HepG2 (cell line): ENCODE results near the gene ZBTB17. TPM values are rescaled to one million over a fixed set of nuclear protein-coding genes. Genes with fewer than 3 reads are reported as not detected.
A peak's percentile ranks its signal among the peaks of the same experiment; 100 is the strongest.

ENCODE experiments used
- CHD4 ChIP-seq: fragments of 200-600 bp; sonication (generic); IDR thresholded peaks from 2 replicates; pipeline ENCODE4 v1.7.0; 2017; ENCODE audit warnings: mild to moderate bottlenecking, low read length, borderline replicate concordance
- DNMT3B ChIP-seq: conservative IDR thresholded peaks from 2 replicates; pipeline ENCODE4 v1.6.1; 2016; ENCODE audit warnings: missing biosample characterization, control low read depth
- FOSL2 ChIP-seq: sonication (generic); formaldehyde crosslinking; IDR thresholded peaks from 2 replicates; pipeline ENCODE4 v1.4.0; 2020; ENCODE audit warnings: missing genetic modification reagents
- HOXA3 ChIP-seq: sonication (generic); formaldehyde crosslinking; IDR thresholded peaks from 2 replicates; pipeline ENCODE4 v1.5.0; 2020; ENCODE audit warnings: missing genetic modification reagents
- IKZF4 ChIP-seq: sonication (generic); formaldehyde crosslinking; IDR thresholded peaks from 2 replicates; pipeline ENCODE4 v1.5.1; 2020; ENCODE audit warnings: borderline replicate concordance, mild to moderate bottlenecking, low read depth, missing genetic modification reagents; ENCODE audit errors: not compliant biosample characterization
- JUND ChIP-seq: sonication (generic); formaldehyde crosslinking; IDR thresholded peaks from 2 replicates; pipeline ENCODE4 v1.8.0; 2022; ENCODE audit warnings: mild to moderate bottlenecking, missing genetic modification reagents
- KLF15 ChIP-seq: sonication (generic); formaldehyde crosslinking; IDR thresholded peaks from 2 replicates; pipeline ENCODE4 v1.8.1; 2023; ENCODE audit warnings: borderline replicate concordance, mild to moderate bottlenecking, inconsistent platforms, missing genetic modification reagents, mixed read lengths
- MLX ChIP-seq: IDR thresholded peaks from 2 replicates; pipeline ENCODE4 v1.6.1; 2016
- MTA1 ChIP-seq: sonication (generic); formaldehyde crosslinking; IDR thresholded peaks from 2 replicates; pipeline ENCODE4 v1.4.0; 2020; ENCODE audit warnings: missing genetic modification reagents, mild to moderate bottlenecking, borderline replicate concordance
- PRPF4 ChIP-seq: fragments of 200-400 bp; formaldehyde crosslinking; IDR thresholded peaks from 2 replicates; pipeline ENCODE4 v1.6.1; 2016; ENCODE audit warnings: low read length, low read depth; ENCODE audit not compliant: poor library complexity, severe bottlenecking
- RELA ChIP-seq: sonication (generic); formaldehyde crosslinking; IDR thresholded peaks from 2 replicates; pipeline ENCODE4 v1.4.0; 2020; ENCODE audit warnings: missing genetic modification reagents
- SMARCC2 ChIP-seq: fragments of 450-650 bp; IDR thresholded peaks from 2 replicates; pipeline ENCODE4 v1.6.1; 2017; ENCODE audit warnings: antibody characterized with exemption, mild to moderate bottlenecking
- TGIF2 ChIP-seq: IDR thresholded peaks from 2 replicates; pipeline ENCODE4 v1.6.1; 2016; ENCODE audit warnings: control low read depth, missing compliant biosample characterization
- XRCC5 ChIP-seq: fragments of 200-400 bp; formaldehyde crosslinking; optimal IDR thresholded peaks from 2 replicates; pipeline ENCODE3; 2017; ENCODE audit warnings: mild to moderate bottlenecking, low read length
- ZBTB20 ChIP-seq: sonication (generic); formaldehyde crosslinking; IDR thresholded peaks from 2 replicates; pipeline ENCODE4 v1.8.1; 2023; ENCODE audit warnings: missing genetic modification reagents, low read depth, mild to moderate bottlenecking, borderline replicate concordance
- ZC3H13 ChIP-seq: sonication (generic); formaldehyde crosslinking; IDR thresholded peaks from 2 replicates; pipeline ENCODE4 v1.8.1; 2023; ENCODE audit warnings: mild to moderate bottlenecking, missing genetic modification reagents, moderate library complexity
- ZKSCAN8 ChIP-seq: IDR thresholded peaks from 2 replicates; pipeline ENCODE4 v1.6.1; 2016; ENCODE audit warnings: borderline replicate concordance, missing genetic modification reagents, missing compliant biosample characterization
- ZNF17 ChIP-seq: sonication (generic); formaldehyde crosslinking; IDR thresholded peaks from 2 replicates; pipeline ENCODE4 v1.5.0; 2020; ENCODE audit warnings: mild to moderate bottlenecking, missing genetic modification reagents
- ZNF225 ChIP-seq: sonication (generic); formaldehyde crosslinking; IDR thresholded peaks from 2 replicates; pipeline ENCODE4 v1.4.0; 2020; ENCODE audit warnings: mild to moderate bottlenecking, missing genetic modification reagents
- ZNF556 ChIP-seq: sonication (generic); formaldehyde crosslinking; IDR thresholded peaks from 2 replicates; pipeline ENCODE4 v1.4.0; 2020; ENCODE audit warnings: mild to moderate bottlenecking, missing genetic modification reagents, borderline replicate concordance
- ZNF572 ChIP-seq: sonication (generic); formaldehyde crosslinking; IDR thresholded peaks from 2 replicates; pipeline ENCODE4 v1.5.1; 2020; ENCODE audit warnings: mild to moderate bottlenecking, missing genetic modification reagents
- ZNF574 ChIP-seq: sonication (generic); formaldehyde crosslinking; IDR thresholded peaks from 2 replicates; pipeline ENCODE4 v1.4.0; 2020; ENCODE audit warnings: missing genetic modification reagents
- ZNF749 ChIP-seq: sonication (generic); formaldehyde crosslinking; IDR thresholded peaks from 2 replicates; pipeline ENCODE4 v1.8.0; 2022; ENCODE audit warnings: mild to moderate bottlenecking, missing genetic modification reagents, moderate library complexity, borderline replicate concordance
- polyA plus RNA-seq, 8 experiments: library from polyadenylated mRNA; depleted of rRNA in 3 of 8; stranded (reverse) in 7 of 8; unstranded in 1 of 8; fragments of >200 nt; fragmentation: Illumina TruSeq in 4 of 8; extraction: Trizol in 4 of 8; gene quantifications; 2 replicates each; pipeline versions ENCODE4 v1.2.1 to v1.2.3, GENCODE V29; 2011 to 2016; ENCODE audit warnings: low read depth in 4 of 8, missing spikeins in 1 of 8, mixed read lengths in 1 of 8; ENCODE audit not compliant: insufficient read depth in 1 of 8
- total RNA-seq, 5 experiments: library from RNA; depleted of rRNA; stranded (reverse); fragments of >200 nt; fragmentation: Illumina TruSeq; extraction: Trizol; gene quantifications; 2 replicates each; pipeline ENCODE4 v1.2.3, GENCODE V29; 2016; ENCODE audit warnings: low read depth in 1 of 5
- TF ChIP-seq, protein P1 (sequence below): sonication (generic); formaldehyde crosslinking; IDR thresholded peaks from 2 replicates; pipeline ENCODE4 v1.5.1; 2020; ENCODE audit warnings: mild to moderate bottlenecking, moderate library complexity, missing genetic modification reagents

The ZBTB17 gene
- total and polyA plus RNA-seq, 2 of the 13 experiments (the other 11 are each of a cell fraction or from before 2014, with no cell fraction given), result 16.7 to 17.0 TPM

DNA sequence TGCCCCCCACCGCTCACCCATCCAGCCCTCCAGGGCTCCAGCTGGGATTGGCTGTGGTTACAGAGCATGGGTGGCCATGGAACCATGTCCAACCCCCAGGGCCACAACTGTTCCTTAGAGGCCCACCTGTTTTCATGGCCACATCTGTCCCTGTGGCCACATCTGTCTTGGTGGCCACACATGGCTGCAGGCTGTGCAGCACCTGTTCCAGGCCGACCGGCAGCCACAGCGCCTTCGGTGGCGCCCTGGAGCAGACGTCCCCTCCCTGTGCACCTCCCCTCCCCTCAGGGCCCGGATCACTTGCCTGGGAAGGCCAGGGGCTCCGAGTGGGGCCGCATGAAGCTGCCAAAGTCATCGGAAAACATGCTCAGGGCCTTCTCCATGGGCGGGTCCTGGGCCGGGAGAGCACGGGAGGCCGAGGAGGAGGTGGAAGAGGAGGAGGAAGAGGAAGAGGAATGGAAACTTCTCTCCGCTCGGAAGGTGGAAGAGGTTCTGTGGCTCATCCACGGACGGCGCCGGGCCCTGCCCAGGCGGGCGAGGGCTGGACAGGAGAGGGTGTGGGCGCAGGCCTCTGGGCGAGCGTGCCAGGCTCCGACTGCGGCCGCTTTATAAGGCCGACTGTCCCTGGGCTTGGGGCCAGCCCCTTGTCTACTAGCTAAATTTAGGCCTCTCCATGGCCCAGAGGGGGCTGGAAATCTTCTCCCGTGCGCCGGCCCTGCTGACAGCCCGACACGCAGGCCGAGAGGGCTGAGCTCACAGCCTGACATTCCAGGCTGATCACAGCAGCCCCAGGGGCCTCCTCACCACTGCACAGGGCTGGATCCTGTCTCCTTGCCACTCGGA lies 41.8 kb upstream of the ZBTB17 start, which contains the start of gene HSPB7 (continued):
- TF ChIP-seq JUND (CRISPR knock-in tag) (no peak), CHD4 (no peak), XRCC5 (peak; percentile 81), KLF15 (CRISPR knock-in tag) (no peak), RELA (CRISPR knock-in tag) (no peak), PRPF4 (no peak), ZNF225 (CRISPR knock-in tag) (no peak), MLX (CRISPR knock-in tag) (0 out of 2 replicates have a peak, but pooled peaks have one; percentile 18), IKZF4 (CRISPR knock-in tag) (no peak), MTA1 (CRISPR knock-in tag) (0 out of 2 replicates have a peak, but pooled peaks have one; percentile 35), ZNF17 (CRISPR knock-in tag) (no peak), ZBTB20 (CRISPR knock-in tag) (no peak), ZNF749 (CRISPR knock-in tag) (no peak), SMARCC2 (no peak), ZNF574 (CRISPR knock-in tag) (no peak), ZNF556 (CRISPR knock-in tag) (peak; percentile 59; the same call in 1 of the 2 replicates), ZNF572 (CRISPR knock-in tag) (peak; percentile 39; the same call in 1 of the 2 replicates), TGIF2 (no peak), ZC3H13 (CRISPR knock-in tag) (no peak), FOSL2 (CRISPR knock-in tag) (no peak), HOXA3 (peak; percentile 54), DNMT3B (CRISPR knock-in tag) (no peak), ZKSCAN8 (CRISPR knock-in tag) (no peak)
- TF ChIP-seq, protein P1, sequence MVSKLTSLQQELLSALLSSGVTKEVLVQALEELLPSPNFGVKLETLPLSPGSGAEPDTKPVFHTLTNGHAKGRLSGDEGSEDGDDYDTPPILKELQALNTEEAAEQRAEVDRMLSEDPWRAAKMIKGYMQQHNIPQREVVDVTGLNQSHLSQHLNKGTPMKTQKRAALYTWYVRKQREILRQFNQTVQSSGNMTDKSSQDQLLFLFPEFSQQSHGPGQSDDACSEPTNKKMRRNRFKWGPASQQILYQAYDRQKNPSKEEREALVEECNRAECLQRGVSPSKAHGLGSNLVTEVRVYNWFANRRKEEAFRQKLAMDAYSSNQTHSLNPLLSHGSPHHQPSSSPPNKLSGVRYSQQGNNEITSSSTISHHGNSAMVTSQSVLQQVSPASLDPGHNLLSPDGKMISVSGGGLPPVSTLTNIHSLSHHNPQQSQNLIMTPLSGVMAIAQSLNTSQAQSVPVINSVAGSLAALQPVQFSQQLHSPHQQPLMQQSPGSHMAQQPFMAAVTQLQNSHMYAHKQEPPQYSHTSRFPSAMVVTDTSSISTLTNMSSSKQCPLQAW, result 0 out of 2 replicates have a peak, but pooled peaks have one; percentile 31
